ENCODE data around the gene CTIF. TPM values are rescaled to one million over a fixed set of nuclear protein-coding genes. Genes with fewer than 3 reads are reported as not detected.
A peak's percentile ranks its signal among the peaks of the same experiment; 100 is the strongest.

The CTIF gene
- total RNA-seq, 5 donors from 2014 or later (not counting 1 experiment from before 2014, with no cell fraction given): 3.2 to 6.7 (median 4.7) TPM

DNA sequence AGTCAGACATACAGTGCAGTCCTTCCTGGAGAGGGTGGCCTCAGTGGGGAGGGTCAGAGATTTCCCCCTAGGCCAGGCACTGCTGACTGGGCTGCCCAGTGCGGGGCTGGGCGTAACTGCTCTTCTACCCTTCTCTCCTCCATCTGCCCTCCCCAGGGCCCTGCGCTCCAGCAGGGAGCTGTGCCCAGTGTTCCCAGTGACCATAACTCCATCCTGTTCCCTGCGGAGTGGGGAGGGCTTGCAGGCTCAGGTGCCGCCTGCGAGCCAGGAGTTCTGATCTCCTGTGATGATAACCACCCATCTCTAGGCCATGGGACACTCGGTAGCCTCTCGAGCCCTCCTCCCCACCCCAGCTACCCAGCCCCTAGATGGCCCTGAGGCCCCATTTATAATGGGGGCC is 304.3 kb downstream of the CTIF start:
- H3K4me1 ChIP-seq (ENCODE audit: control insufficient read depth in 1 of 2, extremely low read depth in 1 of 2, insufficient read depth in 2 of 2, low read length in 2 of 2): peaks cover 50 to 78% of the 10 kb centered on the region in 2 experiments
- H3K27me3 ChIP-seq (replicated peaks in 1 of 2; ENCODE audit: control insufficient read depth in 2 of 2, extremely low read depth in 1 of 2, insufficient read depth in 2 of 2, low read length in 1 of 2): no peaks in the 10 kb centered on the region
- DNase-seq (no peak), ATAC-seq (replicated peaks in 1 of 4) (peak in 3 of 4 experiments; percentile 9 to 24 (median 18))
- Mint-ChIP-seq H3K4me3 (peak overlapping the region in 2 of 3 donors; percentile 4 to 69), H3K27ac (peak overlapping the region; percentile 76 to 89), H3K9me3 (peaks cover 0 to 15% (median 0%) of the 10 kb centered on the region in 3 donors), H3K27me3 (no peaks in the 10 kb centered on the region), H3K4me1 (peaks cover 72 to 82% (median 73%) of the 10 kb centered on the region in 3 donors), H3K36me3 (peaks cover 2% of the 10 kb centered on the region)
- H3K9me3 ChIP-seq: no peaks in the 10 kb centered on the region
- H3K36me3 ChIP-seq (ENCODE audit: control insufficient read depth in 2 of 2, extremely low read depth in 1 of 2, insufficient read depth in 1 of 2, low read length in 1 of 2): no peaks in the 10 kb centered on the region
- ChIA-PET POLR2A (interaction anchor here in 1 of 2 donors (0.6 kb wide), 1 partner anchor 8 kb away, joined by 5 read pairs; no protein-coding TSS in a partner anchor), CTCF (no interaction called here)
- no peak overlapping the region for H3K4me3 ChIP-seq (ENCODE audit: control insufficient read depth in 1 of 2, extremely low read depth in 1 of 2, low read length in 1 of 2)
- 93% methylated on average over 3 of the region's 8 CpGs for WGBS (ENCODE audit: insufficient coverage)
- H3K27ac ChIP-seq (ENCODE audit: low read length): peak overlapping the region; percentile 92

DNA sequence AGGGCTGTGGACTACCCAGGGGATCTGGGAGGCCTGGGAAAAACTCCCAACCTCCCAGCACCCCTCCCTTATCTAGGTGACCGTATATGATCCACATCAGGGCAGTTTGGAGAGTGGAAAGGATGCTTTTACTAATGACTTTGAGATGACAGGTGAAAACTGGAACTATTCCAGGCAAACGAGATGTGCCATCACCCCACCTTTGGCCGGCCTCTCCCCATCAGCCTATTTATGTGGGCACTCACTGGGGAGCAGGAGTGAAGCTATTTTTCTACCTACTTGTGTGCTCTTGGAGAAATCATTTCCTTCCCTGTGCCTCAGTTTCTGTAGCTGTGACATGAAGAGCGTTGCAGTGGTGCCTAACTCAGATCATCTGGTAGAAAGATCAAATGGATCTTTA is 304.8 kb downstream of the CTIF start:
- no peaks in the 10 kb centered on the region for H3K36me3 ChIP-seq (ENCODE audit: control insufficient read depth in 2 of 2, extremely low read depth in 1 of 2, insufficient read depth in 1 of 2, low read length in 1 of 2)
- Mint-ChIP-seq H3K27ac (peak overlapping the region; percentile 76 to 89), H3K9me3 (peaks cover 0 to 15% (median 0%) of the 10 kb centered on the region in 3 donors), H3K4me3 (peak overlapping the region in 1 of 3 donors; percentile 69), H3K27me3 (no peaks in the 10 kb centered on the region), H3K4me1 (peaks cover 68 to 78% (median 71%) of the 10 kb centered on the region in 3 donors), H3K36me3 (peaks cover 2% of the 10 kb centered on the region)
- H3K4me3 ChIP-seq (ENCODE audit: control insufficient read depth in 1 of 2, extremely low read depth in 1 of 2, low read length in 1 of 2): no peak overlapping the region
- WGBS (ENCODE audit: insufficient coverage): no CpG with 5 or more reads among the region's 4 CpGs
- DNase-seq (no peak), ATAC-seq (replicated peaks in 1 of 4) (no peak)
- peak overlapping the region; percentile 92 for H3K27ac ChIP-seq (ENCODE audit: low read length)
- H3K9me3 ChIP-seq: no peaks in the 10 kb centered on the region
- H3K27me3 ChIP-seq (replicated peaks in 1 of 2; ENCODE audit: control insufficient read depth in 2 of 2, extremely low read depth in 1 of 2, insufficient read depth in 2 of 2, low read length in 1 of 2): no peaks in the 10 kb centered on the region
- ChIA-PET POLR2A (interaction anchor here in 1 of 2 donors (0.6 kb wide), 1 partner anchor 9 kb away, joined by 5 read pairs; no protein-coding TSS in a partner anchor), CTCF (no interaction called here)
- peaks cover 46 to 77% of the 10 kb centered on the region in 2 experiments for H3K4me1 ChIP-seq (ENCODE audit: control insufficient read depth in 1 of 2, extremely low read depth in 1 of 2, insufficient read depth in 2 of 2, low read length in 2 of 2)

DNA sequence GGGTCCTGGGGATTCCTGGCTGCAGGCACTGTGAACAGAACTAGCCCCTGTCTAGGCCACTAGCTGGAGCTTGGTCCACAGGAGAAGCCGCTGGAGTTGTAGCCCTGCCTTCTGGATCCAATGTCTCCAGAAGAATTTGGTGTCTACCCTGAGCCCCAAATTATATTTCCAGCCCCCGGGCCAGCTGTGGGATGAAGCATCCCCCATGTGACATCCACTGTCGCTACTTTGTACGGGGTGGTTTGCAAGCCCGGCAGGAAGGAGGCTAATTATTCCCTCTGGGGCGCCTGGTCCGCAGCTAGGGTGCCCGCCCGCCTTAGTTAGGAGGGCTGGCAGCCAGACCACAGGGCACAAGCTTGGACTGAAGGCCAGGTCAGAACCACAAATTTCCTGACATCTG is 305.4 kb downstream of the CTIF start:
- H3K9me3 Mint-ChIP-seq: peaks cover 0 to 15% (median 0%) of the 10 kb centered on the region in 3 donors
- H3K36me3 ChIP-seq (ENCODE audit: control insufficient read depth in 2 of 2, extremely low read depth in 1 of 2, insufficient read depth in 1 of 2, low read length in 1 of 2): no peaks in the 10 kb centered on the region
- DNase-seq: no peak
- peaks cover 39 to 70% of the 10 kb centered on the region in 2 experiments for H3K4me1 ChIP-seq (ENCODE audit: control insufficient read depth in 1 of 2, extremely low read depth in 1 of 2, insufficient read depth in 2 of 2, low read length in 2 of 2)
- no peak overlapping the region for H3K4me3 ChIP-seq (ENCODE audit: control insufficient read depth in 1 of 2, extremely low read depth in 1 of 2, low read length in 1 of 2)
- no peaks in the 10 kb centered on the region for H3K27me3 ChIP-seq (replicated peaks in 1 of 2; ENCODE audit: control insufficient read depth in 2 of 2, extremely low read depth in 1 of 2, insufficient read depth in 2 of 2, low read length in 1 of 2)
- H3K27ac Mint-ChIP-seq: peak overlapping the region in 1 of 2 donors; percentile 89
- ATAC-seq (replicated peaks in 1 of 4): no peak
- WGBS (ENCODE audit: insufficient coverage): 88% methylated on average over 3 of the region's 9 CpGs
- H3K36me3 Mint-ChIP-seq: peaks cover 2% of the 10 kb centered on the region
- H3K4me1 Mint-ChIP-seq: peaks cover 61 to 71% (median 64%) of the 10 kb centered on the region in 3 donors
- no peaks in the 10 kb centered on the region for H3K9me3 ChIP-seq
- H3K4me3 Mint-ChIP-seq: peak overlapping the region in 1 of 3 donors; percentile 69
- H3K27me3 Mint-ChIP-seq: no peaks in the 10 kb centered on the region
- ChIA-PET CTCF (no interaction called here), POLR2A (no interaction called here)
- no peak overlapping the region for H3K27ac ChIP-seq (ENCODE audit: low read length)

DNA sequence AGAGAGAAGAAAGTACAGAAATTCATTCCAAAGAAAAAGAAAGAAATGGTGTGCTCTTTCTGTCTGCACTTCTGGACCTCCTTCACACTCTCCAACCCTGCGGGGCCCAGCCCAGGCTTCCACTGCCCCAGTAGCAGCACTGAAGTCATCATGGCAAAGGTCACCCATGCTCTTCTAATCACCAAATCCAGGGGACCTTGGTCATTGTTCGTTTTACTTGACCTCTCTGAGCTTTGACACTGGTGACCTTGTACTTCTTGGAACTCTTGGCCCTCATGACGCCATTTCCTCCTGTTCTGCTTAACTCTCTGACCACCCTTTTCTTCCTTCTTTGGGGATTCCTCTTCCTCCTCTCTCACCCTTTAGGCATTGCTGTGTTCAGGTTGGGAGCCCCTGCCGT is 306.3 kb downstream of the CTIF start:
- peaks cover 54 to 65% (median 55%) of the 10 kb centered on the region in 3 donors for H3K4me1 Mint-ChIP-seq
- no peak overlapping the region for H3K4me3 ChIP-seq (ENCODE audit: control insufficient read depth in 1 of 2, extremely low read depth in 1 of 2, low read length in 1 of 2)
- H3K9me3 ChIP-seq: no peaks in the 10 kb centered on the region
- peak overlapping the region; percentile 12 to 68 for H3K27ac Mint-ChIP-seq
- no peak for ATAC-seq (replicated peaks in 1 of 4)
- peaks cover 35 to 61% of the 10 kb centered on the region in 2 experiments for H3K4me1 ChIP-seq (ENCODE audit: control insufficient read depth in 1 of 2, extremely low read depth in 1 of 2, insufficient read depth in 2 of 2, low read length in 2 of 2)
- no peaks in the 10 kb centered on the region for H3K36me3 ChIP-seq (ENCODE audit: control insufficient read depth in 2 of 2, extremely low read depth in 1 of 2, insufficient read depth in 1 of 2, low read length in 1 of 2)
- H3K36me3 Mint-ChIP-seq: peaks cover 2% of the 10 kb centered on the region
- no peak overlapping the region for H3K27ac ChIP-seq (ENCODE audit: low read length)
- peak overlapping the region in 1 of 3 donors; percentile 22 for H3K4me3 Mint-ChIP-seq
- ChIA-PET CTCF (no interaction called here), POLR2A (interaction anchor here in 1 of 2 donors (0.6 kb wide), 1 partner anchor 72 kb away, joined by 6 read pairs; no protein-coding TSS in a partner anchor)
- H3K9me3 Mint-ChIP-seq: peaks cover 0 to 15% (median 0%) of the 10 kb centered on the region in 3 donors
- DNase-seq: no peak
- H3K27me3 Mint-ChIP-seq: no peaks in the 10 kb centered on the region
- WGBS (ENCODE audit: insufficient coverage): 98% methylated on average over 4 of the region's 4 CpGs
- no peaks in the 10 kb centered on the region for H3K27me3 ChIP-seq (replicated peaks in 1 of 2; ENCODE audit: control insufficient read depth in 2 of 2, extremely low read depth in 1 of 2, insufficient read depth in 2 of 2, low read length in 1 of 2)

DNA sequence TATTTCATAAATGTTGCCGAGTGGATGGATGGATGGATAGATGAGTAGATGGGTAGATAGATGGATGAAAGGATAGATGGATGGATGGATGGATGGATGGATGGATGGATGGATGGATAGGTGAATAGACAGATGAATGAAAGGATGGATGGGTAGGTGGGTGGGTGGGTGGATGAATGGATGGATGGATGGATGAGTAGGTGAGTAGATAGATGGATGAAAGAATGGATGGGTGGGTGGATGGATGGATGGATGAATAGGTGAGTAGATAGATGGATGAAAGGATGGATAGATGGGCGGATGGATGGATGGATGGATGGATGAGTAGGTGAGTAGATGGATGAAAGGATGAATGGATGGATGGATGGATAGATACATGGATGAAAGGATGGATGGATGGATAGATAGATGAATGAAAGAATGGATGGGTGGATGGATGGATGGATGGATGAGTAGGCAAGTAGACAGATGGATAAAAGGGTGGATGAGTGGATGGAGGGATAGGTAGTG is 307.6 kb downstream of the CTIF start:
- WGBS (ENCODE audit: insufficient coverage): 94% methylated on average over 1 of the region's 2 CpGs
- H3K27ac ChIP-seq (ENCODE audit: low read length): no peak overlapping the region
- H3K27me3 Mint-ChIP-seq: no peaks in the 10 kb centered on the region
- CTCF ChIA-PET: no interaction called here
- peaks cover 35 to 59% of the 10 kb centered on the region in 2 experiments for H3K4me1 ChIP-seq (ENCODE audit: control insufficient read depth in 1 of 2, extremely low read depth in 1 of 2, insufficient read depth in 2 of 2, low read length in 2 of 2)
- H3K4me3 Mint-ChIP-seq: no peak overlapping the region
- H3K27me3 ChIP-seq (replicated peaks in 1 of 2; ENCODE audit: control insufficient read depth in 2 of 2, extremely low read depth in 1 of 2, insufficient read depth in 2 of 2, low read length in 1 of 2): no peaks in the 10 kb centered on the region
- POLR2A ChIA-PET: interaction anchor here in 1 of 2 donors (1.2 kb wide), 1 partner anchor 12 kb away, joined by 5 read pairs; no protein-coding TSS in a partner anchor
- DNase-seq: no peak
- H3K27ac Mint-ChIP-seq: peak overlapping the region in 1 of 2 donors; percentile 53
- H3K36me3 Mint-ChIP-seq: peaks cover 2% of the 10 kb centered on the region
- no peak overlapping the region for H3K4me3 ChIP-seq (ENCODE audit: control insufficient read depth in 1 of 2, extremely low read depth in 1 of 2, low read length in 1 of 2)
- peaks cover 51 to 54% (median 51%) of the 10 kb centered on the region in 3 donors for H3K4me1 Mint-ChIP-seq
- no peaks in the 10 kb centered on the region for H3K36me3 ChIP-seq (ENCODE audit: control insufficient read depth in 2 of 2, extremely low read depth in 1 of 2, insufficient read depth in 1 of 2, low read length in 1 of 2)
- H3K9me3 Mint-ChIP-seq: peaks cover 0 to 15% (median 0%) of the 10 kb centered on the region in 3 donors
- no peak for ATAC-seq (replicated peaks in 1 of 4)
- no peaks in the 10 kb centered on the region for H3K9me3 ChIP-seq

DNA sequence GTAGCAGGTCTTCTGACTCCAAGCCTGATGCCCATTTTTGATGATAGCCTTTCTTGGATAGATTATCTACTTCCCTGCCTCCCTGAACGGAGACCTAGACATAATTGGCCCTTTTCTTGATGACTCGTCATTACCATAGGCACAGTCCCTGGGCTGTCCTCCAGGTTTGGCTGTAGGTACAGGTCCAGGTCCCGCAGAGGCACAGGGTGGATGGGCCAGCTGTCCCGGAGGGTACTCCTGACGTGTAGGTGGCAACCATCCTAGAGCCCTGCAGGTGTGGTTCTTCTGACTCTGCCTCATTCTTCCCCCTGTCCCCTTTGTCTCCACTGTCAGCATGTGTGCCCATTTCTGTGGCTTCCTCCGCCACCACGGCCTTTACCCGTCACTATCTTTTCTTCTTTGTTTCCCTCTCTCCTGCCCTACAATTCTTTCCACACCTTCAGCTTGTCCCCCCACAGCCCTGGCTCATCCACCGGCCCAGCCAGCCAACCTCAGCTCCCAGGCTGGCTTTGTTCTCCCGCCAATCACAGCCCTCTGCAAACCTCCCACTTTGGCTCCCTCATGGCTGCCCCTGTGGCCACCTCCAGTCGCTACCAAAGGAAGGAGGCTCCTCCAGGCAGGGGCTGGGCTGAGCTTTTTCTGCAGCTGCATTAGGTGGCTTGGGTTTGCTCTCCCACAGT is 309.1 kb downstream of the CTIF start:
- POLR2A ChIA-PET: interaction anchor here (0.6 to 1.2 kb wide), 3 partner anchors 10 to 65 kb away, joined by 3 to 5 read pairs (median 3); no protein-coding TSS in a partner anchor
- no peak overlapping the region for H3K27ac Mint-ChIP-seq

More for the DNA sequence above, 309.1 kb downstream of the CTIF start:
- Mint-ChIP-seq H3K9me3 (peaks cover 0 to 15% (median 0%) of the 10 kb centered on the region in 3 donors), H3K36me3 (peaks cover 2% of the 10 kb centered on the region), H3K4me3 (no peak overlapping the region), H3K27me3 (no peaks in the 10 kb centered on the region), H3K4me1 (peaks cover 51 to 52% (median 52%) of the 10 kb centered on the region in 3 donors)
- Histone ChIP-seq H3K4me3 (ENCODE audit: control insufficient read depth in 1 of 2, extremely low read depth in 1 of 2, low read length in 1 of 2) (no peak overlapping the region), H3K4me1 (ENCODE audit: control insufficient read depth in 1 of 2, extremely low read depth in 1 of 2, insufficient read depth in 2 of 2, low read length in 2 of 2) (peaks cover 36 to 59% of the 10 kb centered on the region in 2 experiments), H3K27ac (ENCODE audit: low read length) (no peak overlapping the region), H3K9me3 (no peaks in the 10 kb centered on the region), H3K27me3 (replicated peaks in 1 of 2; ENCODE audit: control insufficient read depth in 2 of 2, extremely low read depth in 1 of 2, insufficient read depth in 2 of 2, low read length in 1 of 2) (no peaks in the 10 kb centered on the region), H3K36me3 (ENCODE audit: control insufficient read depth in 2 of 2, extremely low read depth in 1 of 2, insufficient read depth in 1 of 2, low read length in 1 of 2) (no peaks in the 10 kb centered on the region)
- no peak for DNase-seq
- no peak for ATAC-seq (replicated peaks in 1 of 4)
- CTCF ChIA-PET: interaction anchor here in 1 of 2 donors (0.7 kb wide), 2 partner anchors 52 to 75 kb away, joined by 3 to 4 read pairs; no protein-coding TSS in a partner anchor
- WGBS (ENCODE audit: insufficient coverage): 92% methylated on average over 11 of the region's 11 CpGs

Measured in T-cell (primary cell).